Nucleus accumbens (tissue), 56 donors: Measurements from ENCODE around the gene FAM120B.
"Not testable (repeated sequence)": the region's sequence is repeated elsewhere in the genome, so short reads cannot be mapped to it uniquely, and the experiment has no call there.

Experiments used
- DNase-seq, 56 donors: peaks; one replicate each; lab custom pipeline; 2025; lab: John Stamatoyannopoulos, UW

FAM120B gene

GRCh38 chr6:170347975-170348374 is 41.4 kb downstream of the FAM120B start:
- DNase-seq = no peak

- DNase-seq = not testable (repeated sequence)
These were observed 44.9 kb downstream of the FAM120B start for GRCh38 chr6:170351456-170351855.

GRCh38 chr6:170355190-170355589 is 48.6 kb downstream of the FAM120B start:
- DNase-seq = not testable (repeated sequence)

GRCh38 chr6:170355661-170356060 is 49.1 kb downstream of the FAM120B start:
- no peak for DNase-seq

GRCh38 chr6:170357812-170358211 is 51.3 kb downstream of the FAM120B start:
- no peak for DNase-seq

- DNase-seq = no peak
These were observed 51.9 kb downstream of the FAM120B start for GRCh38 chr6:170358496-170358895.

GRCh38 chr6:170360476-170360875 is 53.9 kb downstream of the FAM120B start:
- DNase-seq = no peak

- no peak for DNase-seq
These were observed 54.8 kb downstream of the FAM120B start for GRCh38 chr6:170361335-170361734.

- DNase-seq = no peak
These were observed 55.6 kb downstream of the FAM120B start for GRCh38 chr6:170362121-170362520.

- no peak for DNase-seq
These were observed 56.7 kb downstream of the FAM120B start for GRCh38 chr6:170363255-170363654.

GRCh38 chr6:170365121-170365520 is 58.6 kb downstream of the FAM120B start:
- no peak for DNase-seq

GRCh38 chr6:170365593-170365992 is 59.0 kb downstream of the FAM120B start:
- DNase-seq = no peak

GRCh38 chr6:170366248-170366960 is 59.8 kb downstream of the FAM120B start:
- peak in 3 of 56 donors; percentile 8 to 16 (median 9) for DNase-seq

- DNase-seq = peak in 3 of 56 donors; percentile 14 to 33 (median 31)
These were observed 60.7 kb downstream of the FAM120B start for GRCh38 chr6:170367241-170367640.

- DNase-seq = no peak
These were observed 62.0 kb downstream of the FAM120B start for GRCh38 chr6:170368544-170368943.

- no peak for DNase-seq
These were observed 62.8 kb downstream of the FAM120B start for GRCh38 chr6:170369403-170369802.

- no peak for DNase-seq
These were observed 63.9 kb downstream of the FAM120B start for GRCh38 chr6:170370416-170370815.

- DNase-seq = no peak
These were observed 64.5 kb downstream of the FAM120B start for GRCh38 chr6:170371080-170371479.

- DNase-seq = peak in 46 of 56 donors; percentile 7 to 78 (median 55)
These were observed 65.0 kb downstream of the FAM120B start for GRCh38 chr6:170371588-170371987.

GRCh38 chr6:170372380-170373325 is 66.1 kb downstream of the FAM120B start:
- no peak for DNase-seq
